22Rv1 (cell line): ENCODE results near the gene PANK3.

Source experiments
- CTCF ChIP-seq: fragments of 450-650 bp; IDR thresholded peaks from 2 replicates; pipeline ENCODE4 v1.5.1; 2017; ENCODE audit warnings: mild to moderate bottlenecking
- ZFX ChIP-seq: fragments of 450-650 bp; IDR thresholded peaks from 2 replicates; pipeline ENCODE4 v1.6.1; 2017; ENCODE audit warnings: antibody characterized with exemption, borderline replicate concordance

- no peak for TF ChIP-seq CTCF
- no peak for TF ChIP-seq ZFX
These were observed 489 bp upstream of the PANK3 start for GRCh38 chr5:168579488-168580226.
